BJ (cell line): ENCODE results near the gene SMYD3. TPM values are rescaled to one million over a fixed set of nuclear protein-coding genes. Genes with fewer than 3 reads are reported as not detected.

Experiments
- CTCF ChIA-PET: fragments of 350-600 bp; formaldehyde crosslinking; extraction: SDS; loops from one replicate; lab custom pipeline; 2021; ENCODE audit warnings: antibody characterized with exemption, inconsistent platforms; lab: Yijun Ruan, JAX
- POLR2A ChIA-PET: fragments of 300-600 bp; sonication (Branson Sonifier 250); formaldehyde crosslinking; extraction: SDS; loops from one replicate; lab custom pipeline; 2021; ENCODE audit warnings: antibody characterized with exemption; lab: Charles Lee
- DNase-seq: peaks from one replicate; pipeline ENCODE4 v3.0.0-alpha.2; 2011; ENCODE audit warnings: low read depth
- H3K27me3 ChIP-seq: 2 replicates; pipeline ENCODE4 v1.6.0; 2011; ENCODE audit warnings: low read length; ENCODE audit not compliant: control insufficient read depth, insufficient read depth
- H3K36me3 ChIP-seq: 2 replicates; pipeline ENCODE4 v1.5.1; 2011; ENCODE audit warnings: low read length; ENCODE audit not compliant: control insufficient read depth, insufficient read depth
- H3K4me3 ChIP-seq: 2 replicates; pipeline ENCODE4 v1.5.1; 2011; ENCODE audit warnings: low read depth, mild to moderate bottlenecking, control low read depth, low read length
- polyA plus RNA-seq: library from polyadenylated mRNA; depleted of rRNA; stranded (reverse); fragments of >200 nt; gene quantifications from 2 replicates; pipeline ENCODE4 v1.2.3, GENCODE V29; 2011
- TF ChIP-seq, protein P1 (sequence below): IDR thresholded peaks from 2 replicates; pipeline ENCODE4 v1.5.1; 2011; ENCODE audit warnings: low read depth, mild to moderate bottlenecking, control low read depth, inconsistent platforms, low read length, moderate library complexity; ENCODE audit not compliant: insufficient read depth

The SMYD3 gene
- polyA plus RNA-seq, 1 experiment, result 26.1 TPM

DNA sequence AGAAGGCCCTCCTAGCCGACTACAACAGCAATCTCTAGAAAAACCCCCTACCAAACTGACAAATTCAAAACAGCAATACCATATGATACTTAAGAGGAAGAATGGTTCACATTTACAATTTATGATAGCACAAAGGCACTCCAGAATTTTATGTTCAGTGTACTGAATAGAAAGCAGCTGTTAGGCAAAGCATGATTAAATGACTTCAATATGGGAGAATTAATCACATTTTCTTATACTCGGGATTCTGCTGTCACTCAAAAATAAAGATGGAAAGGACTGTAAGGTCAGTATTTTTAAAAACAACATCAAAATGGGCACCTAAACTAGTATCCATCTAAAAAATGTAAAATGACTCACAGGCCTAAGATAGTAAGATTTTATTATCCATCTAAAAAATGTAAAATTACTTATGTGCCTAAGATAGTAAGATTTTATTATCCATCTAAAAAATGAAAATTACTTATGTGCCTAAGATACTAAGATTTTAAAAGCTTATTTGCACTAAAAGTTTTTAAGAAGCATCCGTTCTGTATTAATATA is 198.5 kb downstream of the SMYD3 start:
- no peak overlapping the region for H3K4me3 ChIP-seq
- ChIA-PET CTCF (no interaction called here), POLR2A (no interaction called here)
- H3K36me3 ChIP-seq, result no peaks in the 10 kb centered on the region
- DNase-seq, result no peak
- no peaks in the 10 kb centered on the region for H3K27me3 ChIP-seq
- TF ChIP-seq, protein P1, sequence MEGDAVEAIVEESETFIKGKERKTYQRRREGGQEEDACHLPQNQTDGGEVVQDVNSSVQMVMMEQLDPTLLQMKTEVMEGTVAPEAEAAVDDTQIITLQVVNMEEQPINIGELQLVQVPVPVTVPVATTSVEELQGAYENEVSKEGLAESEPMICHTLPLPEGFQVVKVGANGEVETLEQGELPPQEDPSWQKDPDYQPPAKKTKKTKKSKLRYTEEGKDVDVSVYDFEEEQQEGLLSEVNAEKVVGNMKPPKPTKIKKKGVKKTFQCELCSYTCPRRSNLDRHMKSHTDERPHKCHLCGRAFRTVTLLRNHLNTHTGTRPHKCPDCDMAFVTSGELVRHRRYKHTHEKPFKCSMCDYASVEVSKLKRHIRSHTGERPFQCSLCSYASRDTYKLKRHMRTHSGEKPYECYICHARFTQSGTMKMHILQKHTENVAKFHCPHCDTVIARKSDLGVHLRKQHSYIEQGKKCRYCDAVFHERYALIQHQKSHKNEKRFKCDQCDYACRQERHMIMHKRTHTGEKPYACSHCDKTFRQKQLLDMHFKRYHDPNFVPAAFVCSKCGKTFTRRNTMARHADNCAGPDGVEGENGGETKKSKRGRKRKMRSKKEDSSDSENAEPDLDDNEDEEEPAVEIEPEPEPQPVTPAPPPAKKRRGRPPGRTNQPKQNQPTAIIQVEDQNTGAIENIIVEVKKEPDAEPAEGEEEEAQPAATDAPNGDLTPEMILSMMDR, result no peak

DNA sequence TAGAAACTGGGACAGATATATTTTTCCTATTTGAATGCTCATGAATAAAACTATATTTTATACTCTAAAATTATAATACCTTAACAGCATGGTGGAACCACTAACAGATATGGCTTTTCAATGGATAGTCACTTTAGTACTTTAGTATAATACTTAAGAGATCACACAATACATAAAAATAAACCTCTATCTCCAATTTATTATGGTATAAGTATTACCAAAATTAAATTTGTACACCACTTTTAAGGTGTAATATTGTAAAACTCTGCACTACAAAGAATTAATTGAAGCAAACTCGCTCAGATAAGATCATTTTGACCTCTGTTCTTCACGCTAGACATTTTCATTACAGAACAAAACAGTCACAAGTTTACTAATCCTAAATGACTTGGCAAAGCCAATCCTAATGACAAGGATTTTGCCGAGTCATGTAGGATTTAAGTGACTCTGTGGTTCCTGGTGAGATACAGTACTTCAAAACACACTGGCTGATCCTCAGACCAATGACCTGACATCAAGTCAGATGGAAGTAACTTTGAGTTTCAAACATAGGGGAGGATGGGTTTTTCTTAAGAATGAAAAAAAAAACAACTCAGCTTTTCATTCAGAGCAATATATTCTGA is 200.6 kb downstream of the SMYD3 start:
- no peak for DNase-seq
- ChIA-PET POLR2A (no interaction called here), CTCF (interaction anchor here (0.6 kb wide), 1 partner anchor 11 kb away, joined by 3 read pairs; no protein-coding TSS in a partner anchor)

DNA sequence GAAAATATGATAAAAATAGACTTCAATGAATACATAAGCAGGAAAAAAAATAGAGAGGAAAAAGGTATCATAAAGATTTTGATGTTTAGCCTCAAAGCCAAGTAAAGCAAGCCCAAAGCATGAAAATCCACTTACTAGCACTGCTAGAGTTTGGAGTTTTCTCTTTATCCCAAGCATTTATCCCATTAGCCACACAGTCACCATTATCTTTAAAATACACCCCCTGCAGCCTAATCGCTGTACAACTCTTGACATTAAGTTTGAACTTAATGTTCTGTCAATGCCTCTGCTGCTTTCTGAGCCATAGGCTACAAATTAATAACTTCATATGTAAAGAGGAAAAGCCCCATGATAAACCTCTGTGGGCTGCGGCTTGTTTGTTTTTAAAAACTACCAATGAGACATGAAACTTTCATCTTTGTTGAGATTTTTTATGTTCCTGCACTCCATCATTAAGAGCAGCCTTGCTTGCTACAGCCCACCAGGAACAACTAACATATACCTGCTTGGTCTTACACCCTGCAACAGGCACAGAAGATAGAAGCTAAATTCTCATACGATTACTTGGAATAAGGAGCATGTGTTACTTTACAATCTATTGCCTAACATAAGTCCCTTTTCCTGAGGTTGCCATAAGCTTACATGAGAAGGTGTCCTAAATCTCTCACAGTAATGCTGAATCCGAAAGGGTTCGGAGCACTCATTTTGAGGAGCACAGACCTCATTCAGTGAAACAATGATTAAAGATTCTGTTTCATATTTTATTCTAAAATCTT is 202.4 kb downstream of the SMYD3 start:
- no peak overlapping the region for H3K4me3 ChIP-seq
- no peaks in the 10 kb centered on the region for H3K27me3 ChIP-seq
- no peaks in the 10 kb centered on the region for H3K36me3 ChIP-seq
- no peak for DNase-seq
- ChIA-PET POLR2A (no interaction called here), CTCF (interaction anchor here (1.0 kb wide), 1 partner anchor 1152 kb away, joined by 3 read pairs; no protein-coding TSS in a partner anchor)
- TF ChIP-seq, protein P1, result no peak

More for the DNA sequence above, 200.6 kb downstream of the SMYD3 start:
- TF ChIP-seq, protein P1, result no peak
- Histone ChIP-seq H3K4me3 (no peak overlapping the region), H3K27me3 (no peaks in the 10 kb centered on the region), H3K36me3 (no peaks in the 10 kb centered on the region)

DNA sequence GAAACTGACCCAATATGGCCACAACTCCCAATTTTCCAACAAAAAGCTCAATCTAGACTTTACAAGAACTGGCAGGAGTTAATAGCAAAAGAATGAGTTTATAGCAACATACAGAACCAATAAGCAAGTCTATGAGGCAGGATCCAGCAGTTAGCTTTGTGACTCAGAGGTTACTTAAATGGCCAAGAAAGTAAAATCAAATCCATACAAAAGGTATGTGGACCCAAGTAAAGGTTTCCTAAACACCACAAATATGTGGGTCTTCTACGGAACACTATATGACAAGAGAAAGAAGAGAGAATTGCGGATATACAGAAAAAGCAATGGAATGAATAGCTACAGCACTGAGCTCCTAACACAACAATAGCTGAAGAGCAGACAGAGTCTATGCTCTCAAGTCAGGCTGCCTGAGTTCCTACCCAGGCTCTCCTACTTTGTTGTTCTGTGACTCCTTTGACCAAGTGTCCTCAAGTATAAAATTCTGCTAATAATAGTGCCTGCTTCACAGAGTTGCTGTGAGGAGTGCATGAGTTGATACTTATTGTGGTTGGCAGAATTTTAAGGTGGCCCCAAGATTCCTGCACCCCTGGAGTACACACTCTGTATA is 204.3 kb downstream of the SMYD3 start:
- ChIA-PET POLR2A (no interaction called here), CTCF (no interaction called here)
- no peaks in the 10 kb centered on the region for H3K27me3 ChIP-seq
- no peak overlapping the region for H3K4me3 ChIP-seq
- H3K36me3 ChIP-seq, result no peaks in the 10 kb centered on the region
- DNase-seq, result no peak
- TF ChIP-seq, protein P1, result no peak

DNA sequence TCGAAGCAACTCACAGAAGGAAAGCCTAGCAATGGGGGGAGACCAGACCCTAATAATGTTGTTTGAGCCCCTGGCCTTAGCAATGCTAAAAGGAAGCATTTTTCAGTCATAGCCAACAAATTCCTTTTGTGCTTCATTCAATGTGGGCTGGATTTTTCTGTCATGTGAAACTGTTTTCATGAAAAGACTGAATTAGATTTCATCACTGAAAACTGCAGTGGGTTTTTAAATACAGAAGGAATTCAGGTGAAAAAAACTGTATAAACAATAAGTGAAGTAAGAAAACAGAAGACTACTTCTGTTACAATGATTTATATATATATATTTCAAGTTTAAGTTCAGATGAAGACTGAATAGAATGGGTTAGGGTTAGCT is 204.8 kb downstream of the SMYD3 start:
- ChIA-PET POLR2A (interaction anchor here (0.6 to 0.7 kb wide), 2 partner anchors 10 to 129 kb away, joined by 3 read pairs; no protein-coding TSS in a partner anchor), CTCF (no interaction called here)
- Histone ChIP-seq H3K4me3 (no peak overlapping the region), H3K27me3 (no peaks in the 10 kb centered on the region), H3K36me3 (no peaks in the 10 kb centered on the region)
- TF ChIP-seq, protein P1, result no peak
- DNase-seq, result no peak
